Ovary (tissue), 9 donors: Measurements from ENCODE around the gene ELAVL1. TPM values are rescaled to one million over a fixed set of nuclear protein-coding genes. Genes with fewer than 3 reads are reported as not detected.
"Not testable (repeated sequence)": the region's sequence is repeated elsewhere in the genome, so short reads cannot be mapped to it uniquely, and the experiment has no call there.

Source experiments
- DNase-seq, 5 donors: peaks; one replicate each; pipeline ENCODE4 v3.0.0-alpha.2; 2019 to 2020
- H3K27ac ChIP-seq, 2 donors: fragments of 200-600 bp; one replicate each; pipeline versions ENCODE4 v1.5.1 to v1.8.0; 2019 to 2022
- H3K27me3 ChIP-seq: fragments of 200-600 bp; one replicate; pipeline ENCODE4 v1.8.0; 2022
- H3K36me3 ChIP-seq: fragments of 200-600 bp; sonication (generic); one replicate; pipeline ENCODE4 v1.5.1; 2019
- H3K4me1 ChIP-seq: one replicate; pipeline ENCODE4 v1.8.1; 2013; ENCODE audit warnings: mild to moderate bottlenecking, moderate library complexity; ENCODE audit not compliant: insufficient read depth
- H3K4me3 ChIP-seq: fragments of 200-600 bp; sonication (generic); one replicate; pipeline ENCODE4 v1.5.1; 2017
- H3K9me3 ChIP-seq, 2 donors: fragments of 200-600 bp in 1 of 2; sonication (generic) in 1 of 2; one replicate each; pipeline versions ENCODE4 v1.5.1 to v1.8.1; 2013 to 2019; ENCODE audit warnings: mild to moderate bottlenecking in 1 of 2, moderate library complexity in 1 of 2
- EP300 ChIP-seq: sonication (generic); formaldehyde crosslinking; IDR thresholded peaks from one replicate; pipeline ENCODE4 v1.6.1; 2017; ENCODE audit warnings: antibody characterized with exemption
- POLR2A ChIP-seq: fragments of 450-650 bp; IDR thresholded peaks from one replicate; pipeline ENCODE4 v1.6.1; 2017; ENCODE audit warnings: antibody characterized with exemption, mild to moderate bottlenecking, moderate library complexity
- WGBS, 3 donors: extraction: QIAGEN DNeasy Blood & Tissue Kit in 1 of 3; methylation state at CpG; one replicate each; pipeline versions ENCODE4 v1.1.5 to v1.1.7; 2013 to 2017; 5-methylcytosine and 5-hydroxymethylcytosine counted together
- intact Hi-C, 4 donors: fragments of 100-400 bp; cut with DNase I; formaldehyde crosslinking; loops; one replicate each; pipeline versions ENCODE4 v1.11.0 to v1.15.1; 2022 to 2023
- polyA plus RNA-seq, 2 donors: library from polyadenylated mRNA; stranded (reverse); fragments of 200-250 nt in 1 of 2; fragments of 350-450 nt in 1 of 2; fragmentation: Illumina TruSeq in 1 of 2; extraction: RNeasy Lipid Tissue Mini Kit (QIAGEN cat#74804) in 1 of 2; gene quantifications; one replicate each; pipeline ENCODE4 v1.2.3, GENCODE V29; 2013 to 2014
- total RNA-seq, 7 donors: library from RNA; depleted of rRNA in 2 of 7; stranded (reverse); fragments of >200 nt in 2 of 7; fragmentation: NEBNext Ultra II Directional in 3 of 7; extraction: Animal tissue kit (Norgen Biotek cat#: 25700) in 3 of 7; gene quantifications; one replicate each; pipeline versions ENCODE4 v1.1.0 to v1.2.4, GENCODE V29; 2016 to 2023
- TF ChIP-seq, protein P1 (sequence below), 3 donors: fragments of 450-650 bp in 2 of 3; fragments of 200-600 bp in 1 of 3; IDR thresholded peaks; one replicate each; pipeline versions ENCODE4 v1.5.1 to v1.8.0; 2016 to 2022; ENCODE audit warnings: antibody characterized with exemption in 3 of 3, mild to moderate bottlenecking in 1 of 3
- donor health status: DM: no; HTN: no; CAD: no; lungs with moderate emphysema.
- donor health status: DM: no; HTN: no; CAD: no.
- donor health status: Bipolar disorder and iron deficiency.
- donor health status: DM: yes; HTN: yes; CAD: no.
- donor health status: DM: no; HTN: no; CAD: no.
- donor health status: DM: yes; HTN: yes; CAD: no.

The ELAVL1 gene
- total and polyA plus RNA-seq, 9 donors, result 13.8 to 78.4 (median 63.5) TPM

DNA sequence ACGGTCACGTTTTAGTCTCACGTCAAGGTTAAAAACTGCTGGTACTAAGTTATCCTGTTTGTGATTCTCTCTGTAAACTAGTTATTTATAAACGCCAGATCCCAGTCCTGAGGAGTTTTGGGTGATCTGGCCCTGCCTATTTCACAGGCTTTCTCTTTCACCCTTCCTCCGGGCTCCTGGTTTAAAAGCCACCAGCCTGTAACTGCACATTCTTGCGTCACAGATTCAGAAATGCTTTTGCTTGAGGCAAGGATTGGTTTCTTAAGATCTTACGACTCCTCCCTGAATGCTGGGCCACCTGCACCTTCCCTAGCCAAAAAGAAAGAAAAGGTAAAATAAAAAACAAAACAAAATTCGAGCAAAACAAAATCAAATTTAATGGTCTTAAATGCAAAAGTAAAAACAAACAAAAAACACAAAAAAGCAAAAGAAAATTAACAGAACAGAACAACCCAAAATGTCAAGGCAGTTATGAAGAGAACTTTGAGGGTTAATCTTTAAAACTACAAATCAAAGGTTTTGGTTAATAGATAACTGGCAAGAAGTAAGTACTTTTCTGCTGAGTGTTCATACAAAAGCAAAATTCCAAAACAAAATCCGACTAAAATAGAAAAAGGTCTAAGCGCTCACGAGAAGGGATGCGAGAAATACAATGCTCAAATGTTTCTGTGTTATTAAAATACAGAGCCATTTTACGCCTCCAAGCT is 43.4 kb downstream of the ELAVL1 start:
- no peak for DNase-seq
- Histone ChIP-seq H3K4me3 (no peak overlapping the region), H3K27ac (no peak overlapping the region), H3K9me3 (no peaks in the 10 kb centered on the region), H3K27me3 (no peaks in the 10 kb centered on the region), H3K36me3 (no peaks in the 10 kb centered on the region), H3K4me1 (no peaks in the 10 kb centered on the region)
- WGBS, 3 donors, result 76 to 82% (median 77%) methylated on average over 13 of the region's 13 CpGs
- TF ChIP-seq POLR2A, result no peak
- TF ChIP-seq, protein P1, sequence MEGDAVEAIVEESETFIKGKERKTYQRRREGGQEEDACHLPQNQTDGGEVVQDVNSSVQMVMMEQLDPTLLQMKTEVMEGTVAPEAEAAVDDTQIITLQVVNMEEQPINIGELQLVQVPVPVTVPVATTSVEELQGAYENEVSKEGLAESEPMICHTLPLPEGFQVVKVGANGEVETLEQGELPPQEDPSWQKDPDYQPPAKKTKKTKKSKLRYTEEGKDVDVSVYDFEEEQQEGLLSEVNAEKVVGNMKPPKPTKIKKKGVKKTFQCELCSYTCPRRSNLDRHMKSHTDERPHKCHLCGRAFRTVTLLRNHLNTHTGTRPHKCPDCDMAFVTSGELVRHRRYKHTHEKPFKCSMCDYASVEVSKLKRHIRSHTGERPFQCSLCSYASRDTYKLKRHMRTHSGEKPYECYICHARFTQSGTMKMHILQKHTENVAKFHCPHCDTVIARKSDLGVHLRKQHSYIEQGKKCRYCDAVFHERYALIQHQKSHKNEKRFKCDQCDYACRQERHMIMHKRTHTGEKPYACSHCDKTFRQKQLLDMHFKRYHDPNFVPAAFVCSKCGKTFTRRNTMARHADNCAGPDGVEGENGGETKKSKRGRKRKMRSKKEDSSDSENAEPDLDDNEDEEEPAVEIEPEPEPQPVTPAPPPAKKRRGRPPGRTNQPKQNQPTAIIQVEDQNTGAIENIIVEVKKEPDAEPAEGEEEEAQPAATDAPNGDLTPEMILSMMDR (IDR thresholded peaks at IDR 0.05), result no peak
- TF ChIP-seq EP300, result no peak
- intact Hi-C loops, result loop anchor here in 1 of 4 donors (10.0 kb wide), 1 partner anchor 293 kb away; no protein-coding TSS in a partner anchor

DNA sequence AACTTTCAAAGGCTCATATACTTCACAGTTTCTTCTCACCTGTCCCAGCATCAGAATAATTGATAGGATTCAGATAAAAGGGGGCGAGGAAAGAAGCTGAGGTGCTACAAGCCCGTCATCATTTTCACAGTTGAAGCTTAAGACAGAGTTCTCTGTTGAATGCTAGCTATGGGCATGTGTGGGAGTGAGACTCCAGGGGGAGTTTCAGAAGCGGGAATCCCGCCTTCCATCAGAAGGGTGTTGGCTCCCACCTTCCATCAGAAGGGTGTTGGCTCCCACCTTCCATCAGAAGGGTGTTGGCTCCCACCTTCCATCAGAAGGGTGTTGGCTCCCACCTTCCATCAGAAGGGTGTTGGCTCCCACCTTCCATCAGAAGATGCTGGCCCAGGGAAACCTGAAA is 44.4 kb downstream of the ELAVL1 start:
- H3K36me3 ChIP-seq, H3K27me3 ChIP-seq, H3K4me3 ChIP-seq, H3K9me3 ChIP-seq, H3K27ac ChIP-seq, H3K4me1 ChIP-seq, DNase-seq: not testable (repeated sequence)
- WGBS, 3 donors, result 84 to 92% (median 89%) methylated on average over 4 of the region's 4 CpGs
- intact Hi-C loops, result loop anchor here in 1 of 4 donors (10.0 kb wide), 1 partner anchor 294 kb away; no protein-coding TSS in a partner anchor

DNA sequence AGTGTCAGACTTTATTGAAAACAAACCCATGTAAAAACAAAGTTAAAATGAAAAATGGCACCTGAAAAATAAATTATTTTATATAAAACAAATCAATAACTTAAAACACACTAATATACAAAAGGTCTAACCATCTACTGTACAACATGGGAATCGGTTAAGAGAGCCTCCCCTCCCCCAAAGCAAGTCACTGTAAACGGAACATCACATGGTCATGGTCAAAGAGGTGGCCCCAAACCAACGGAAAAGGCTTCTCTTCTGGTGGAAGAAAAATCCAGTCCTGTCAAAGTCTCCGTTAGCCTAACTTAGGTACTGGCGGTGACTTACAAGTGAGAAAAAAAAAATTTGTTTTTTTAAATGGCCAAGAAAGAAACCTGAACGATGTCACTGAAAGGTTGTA is 46.2 kb downstream of the ELAVL1 start:
- intact Hi-C loops, result no loop called here
- TF ChIP-seq, protein P1 (IDR thresholded peaks at IDR 0.05), result no peak
- TF ChIP-seq EP300 (no peak), POLR2A (no peak)
- Histone ChIP-seq H3K9me3 (no peaks in the 10 kb centered on the region), H3K27me3 (no peaks in the 10 kb centered on the region), H3K36me3 (no peaks in the 10 kb centered on the region), H3K27ac (no peak overlapping the region), H3K4me3 (no peak overlapping the region), H3K4me1 (peaks cover 3% of the 10 kb centered on the region)
- WGBS, 3 donors, result 63 to 67% (median 64%) methylated on average over 6 of the region's 6 CpGs
- no peak for DNase-seq

GRCh38 chr19:7955696-7956095 is 49.7 kb downstream of the ELAVL1 start:
- Histone ChIP-seq H3K27me3 (no peaks in the 10 kb centered on the region), H3K27ac (no peak overlapping the region), H3K36me3 (no peaks in the 10 kb centered on the region), H3K4me1 (peaks cover 3% of the 10 kb centered on the region), H3K4me3 (no peak overlapping the region), H3K9me3 (no peaks in the 10 kb centered on the region)
- TF ChIP-seq POLR2A (no peak), EP300 (no peak)
- TF ChIP-seq, protein P1 (IDR thresholded peaks at IDR 0.05), result no peak
- intact Hi-C loops, result no loop called here
- 80 to 86% (median 82%) methylated on average over 11 of the region's 11 CpGs for WGBS, 3 donors
- DNase-seq, result no peak

GRCh38 chr19:7953576-7953975 is 51.9 kb downstream of the ELAVL1 start:
- no peak overlapping the region for H3K4me3 ChIP-seq
- H3K4me1 ChIP-seq, result peaks cover 3% of the 10 kb centered on the region
- no peaks in the 10 kb centered on the region for H3K27me3 ChIP-seq
- 31 to 51% (median 44%) methylated on average over 7 of the region's 7 CpGs for WGBS, 3 donors
- no peak overlapping the region for H3K27ac ChIP-seq
- DNase-seq, result no peak
- no peaks in the 10 kb centered on the region for H3K36me3 ChIP-seq
- intact Hi-C loops, result no loop called here
- TF ChIP-seq EP300, result no peak
- TF ChIP-seq, protein P1 (IDR thresholded peaks at IDR 0.05), result no peak
- no peak for TF ChIP-seq POLR2A
- no peaks in the 10 kb centered on the region for H3K9me3 ChIP-seq
